GM23338 (cell line): ENCODE measurements around the gene REL. TPM values are rescaled to one million over a fixed set of nuclear protein-coding genes. Genes with fewer than 3 reads are reported as not detected.

Source experiments
- ATAC-seq: fragments of 200-7000 bp; cut with Tn5 transposase; 3 replicates; pipeline ENCODE4 v1.9.1; 2020
- DNase-seq: peaks from one replicate; pipeline ENCODE4 v3.0.0-alpha.2; 2015; ENCODE audit warnings: low spot score
- H2AFZ ChIP-seq: fragments of 200-600 bp; sonication (generic); 2 replicates; pipeline ENCODE4 v1.8.0; 2016; ENCODE audit warnings: antibody characterized with exemption, mild to moderate bottlenecking, moderate library complexity
- H3F3A ChIP-seq: fragments of 200-600 bp; sonication (generic); replicated peaks from 2 replicates; pipeline ENCODE4 v1.8.0; 2017; ENCODE audit warnings: antibody characterized with exemption, mixed run types, low read depth
- H3K27ac ChIP-seq: fragments of 200-600 bp; sonication (generic); 2 replicates; pipeline ENCODE4 v1.6.1; 2016; ENCODE audit warnings: low read depth
- H3K27me3 ChIP-seq: fragments of 200-600 bp; sonication (generic); 2 replicates; pipeline ENCODE4 v1.8.0; 2016; ENCODE audit warnings: mild to moderate bottlenecking, mixed run types, moderate library complexity; ENCODE audit not compliant: insufficient read depth
- H3K36me3 ChIP-seq: fragments of 200-600 bp; sonication (generic); 2 replicates; pipeline ENCODE4 v1.8.0; 2016; ENCODE audit warnings: mild to moderate bottlenecking; ENCODE audit not compliant: insufficient read depth
- H3K4me1 ChIP-seq: fragments of 200-600 bp; sonication (generic); 2 replicates; pipeline ENCODE4 v1.8.0; 2016; ENCODE audit warnings: mild to moderate bottlenecking, moderate library complexity; ENCODE audit not compliant: insufficient read depth
- H3K4me2 ChIP-seq: fragments of 200-600 bp; sonication (generic); 2 replicates; pipeline ENCODE4 v1.7.1; 2017; ENCODE audit warnings: mixed run types
- H3K4me3 ChIP-seq: fragments of 200-600 bp; sonication (generic); 2 replicates; pipeline ENCODE4 v1.6.1; 2016; ENCODE audit warnings: mixed run types
- H3K79me2 ChIP-seq: fragments of 200-600 bp; sonication (generic); replicated peaks from 2 replicates; pipeline ENCODE4 v1.8.0; 2017; ENCODE audit warnings: mild to moderate bottlenecking; ENCODE audit not compliant: insufficient read depth
- H3K9me2 ChIP-seq: fragments of 200-600 bp; sonication (generic); 2 replicates; pipeline ENCODE4 v1.8.0; 2017; ENCODE audit not compliant: insufficient read depth
- H4K20me1 ChIP-seq: fragments of 200-600 bp; sonication (generic); replicated peaks from 2 replicates; pipeline ENCODE4 v1.8.0; 2017; ENCODE audit warnings: mild to moderate bottlenecking; ENCODE audit not compliant: insufficient read depth
- H3K27ac Mint-ChIP-seq: 2 replicates; pipeline ENCODE4 v1.8.0; 2020; ENCODE audit warnings: inconsistent platforms, mild to moderate bottlenecking, moderate library complexity, mixed read lengths
- H3K27me3 Mint-ChIP-seq: 3 replicates; pipeline ENCODE4 v1.8.0; 2022; ENCODE audit warnings: low read depth, mild to moderate bottlenecking, moderate library complexity, mixed read lengths, inconsistent platforms; ENCODE audit not compliant: insufficient read depth, poor library complexity
- H3K36me3 Mint-ChIP-seq: 3 replicates; pipeline ENCODE4 v1.8.0; 2021; ENCODE audit warnings: low read depth, mild to moderate bottlenecking, inconsistent platforms, moderate library complexity, mixed read lengths
- H3K4me1 Mint-ChIP-seq: 3 replicates; pipeline ENCODE4 v1.8.0; 2020; ENCODE audit warnings: mild to moderate bottlenecking, inconsistent platforms, mixed read lengths
- H3K4me3 Mint-ChIP-seq: 3 replicates; pipeline ENCODE4 v1.8.0; 2021; ENCODE audit warnings: moderate library complexity, mild to moderate bottlenecking, inconsistent platforms, mixed read lengths
- H3K9me3 Mint-ChIP-seq: 3 replicates; pipeline ENCODE4 v1.8.0; 2020; ENCODE audit warnings: moderate library complexity, mild to moderate bottlenecking, inconsistent platforms, mixed read lengths
- CREB1 ChIP-seq: fragments of 250-450 bp; sonication (Bioruptor Pico); IDR thresholded peaks from 2 replicates; pipeline ENCODE4 v1.5.0; 2020; ENCODE audit warnings: low read depth, mild to moderate bottlenecking, moderate library complexity
- EZH2phosphoT487 ChIP-seq: fragments of 200-600 bp; sonication (generic); IDR thresholded peaks from one replicate; pipeline ENCODE4 v1.8.1; 2018; ENCODE audit warnings: antibody characterized with exemption; ENCODE audit not compliant: unreplicated experiment
- NANOG ChIP-seq: IDR thresholded peaks from 2 replicates; pipeline ENCODE4 v1.6.1; 2016; ENCODE audit warnings: antibody characterized with exemption, borderline replicate concordance
- STAT1 ChIP-seq: IDR thresholded peaks from one replicate; pipeline ENCODE4 v1.6.1; 2016; ENCODE audit warnings: antibody characterized with exemption; ENCODE audit not compliant: unreplicated experiment
- ZNF114 ChIP-seq: fragments of 250-450 bp; sonication (Bioruptor Pico); IDR thresholded peaks from 2 replicates; pipeline ENCODE4 v1.5.0; 2020; ENCODE audit warnings: mild to moderate bottlenecking, moderate library complexity
- ZNF331 ChIP-seq: fragments of 250-450 bp; sonication (Bioruptor Pico); IDR thresholded peaks from 2 replicates; pipeline ENCODE4 v1.5.0; 2020; ENCODE audit warnings: low read depth, mild to moderate bottlenecking, moderate library complexity
- polyA plus RNA-seq: library from polyadenylated mRNA; unstranded; fragments of >200 nt; fragmentation: Nextera tagmentation; extraction: Ambion mirVana; gene quantifications from 2 replicates; pipeline ENCODE4 v1.2.1, GENCODE V29; 2016
- total RNA-seq: library from RNA; depleted of rRNA; stranded (reverse); fragments of >200 nt; shearing (Covaris generic); gene quantifications from 2 replicates; pipeline ENCODE4 v1.2.3, GENCODE V29; 2014
- TF ChIP-seq, protein P1 (sequence below), 2 experiments: fragments of 200-600 bp in 1 of 2; sonication (generic) in 1 of 2; conservative IDR thresholded peaks; 2 replicates each; pipeline versions ENCODE4 v1.5.1 to v1.6.1; 2016 to 2017; ENCODE audit warnings: antibody characterized with exemption in 2 of 2, low read depth in 2 of 2, mild to moderate bottlenecking in 2 of 2, moderate library complexity in 1 of 2
- TF ChIP-seq, protein P2 (sequence below): IDR thresholded peaks from one replicate; pipeline ENCODE4 v1.6.1; 2018; ENCODE audit warnings: antibody characterized with exemption; ENCODE audit not compliant: unreplicated experiment

REL gene
- total and polyA plus RNA-seq, 2 experiments from 2014 or later = 4.1 to 8.0 TPM

- Mint-ChIP-seq H3K4me3 (peak overlapping the region; percentile 94), H3K4me1 (peaks cover 22% of the 10 kb centered on the region), H3K9me3 (no peaks in the 10 kb centered on the region), H3K36me3 (no peaks in the 10 kb centered on the region), H3K27me3 (peaks cover 12% of the 10 kb centered on the region), H3K27ac (peak overlapping the region; percentile 90)
- Histone ChIP-seq H3K4me3 (peak overlapping the region; percentile 81), H4K20me1 (no peaks in the 10 kb centered on the region), H3K36me3 (no peaks in the 10 kb centered on the region), H3K9me2 (no peaks in the 10 kb centered on the region), H3K4me1 (peaks cover 26% of the 10 kb centered on the region), H3K27ac (peak overlapping the region; percentile 91), H3F3A (no peaks in the 10 kb centered on the region), H3K79me2 (no peaks in the 10 kb centered on the region; the same call in 1 of the 2 replicates), H3K27me3 (peaks cover 31% of the 10 kb centered on the region), H3K4me2 (peak overlapping the region; percentile 83), H2AFZ (peak overlapping the region; percentile 67)
- ATAC-seq = peak; percentile 2; the same call in 2 of the 3 replicates
- no peak for DNase-seq
- TF ChIP-seq, protein P1, sequence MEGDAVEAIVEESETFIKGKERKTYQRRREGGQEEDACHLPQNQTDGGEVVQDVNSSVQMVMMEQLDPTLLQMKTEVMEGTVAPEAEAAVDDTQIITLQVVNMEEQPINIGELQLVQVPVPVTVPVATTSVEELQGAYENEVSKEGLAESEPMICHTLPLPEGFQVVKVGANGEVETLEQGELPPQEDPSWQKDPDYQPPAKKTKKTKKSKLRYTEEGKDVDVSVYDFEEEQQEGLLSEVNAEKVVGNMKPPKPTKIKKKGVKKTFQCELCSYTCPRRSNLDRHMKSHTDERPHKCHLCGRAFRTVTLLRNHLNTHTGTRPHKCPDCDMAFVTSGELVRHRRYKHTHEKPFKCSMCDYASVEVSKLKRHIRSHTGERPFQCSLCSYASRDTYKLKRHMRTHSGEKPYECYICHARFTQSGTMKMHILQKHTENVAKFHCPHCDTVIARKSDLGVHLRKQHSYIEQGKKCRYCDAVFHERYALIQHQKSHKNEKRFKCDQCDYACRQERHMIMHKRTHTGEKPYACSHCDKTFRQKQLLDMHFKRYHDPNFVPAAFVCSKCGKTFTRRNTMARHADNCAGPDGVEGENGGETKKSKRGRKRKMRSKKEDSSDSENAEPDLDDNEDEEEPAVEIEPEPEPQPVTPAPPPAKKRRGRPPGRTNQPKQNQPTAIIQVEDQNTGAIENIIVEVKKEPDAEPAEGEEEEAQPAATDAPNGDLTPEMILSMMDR (conservative IDR thresholded peaks at IDR 0.05; ENCODE audit: low read depth in 2 of 2) = 0 out of 4 replicates have a peak, but pooled peaks of 1 of the 2 experiments have one; percentile 12
- TF ChIP-seq STAT1 (no peak), ZNF114 (no peak), ZNF331 (CRISPR knock-in tag) (no peak)
These were observed 729 bp upstream of the REL start for GRCh38 chr2:60880643-60881046.

DNA sequence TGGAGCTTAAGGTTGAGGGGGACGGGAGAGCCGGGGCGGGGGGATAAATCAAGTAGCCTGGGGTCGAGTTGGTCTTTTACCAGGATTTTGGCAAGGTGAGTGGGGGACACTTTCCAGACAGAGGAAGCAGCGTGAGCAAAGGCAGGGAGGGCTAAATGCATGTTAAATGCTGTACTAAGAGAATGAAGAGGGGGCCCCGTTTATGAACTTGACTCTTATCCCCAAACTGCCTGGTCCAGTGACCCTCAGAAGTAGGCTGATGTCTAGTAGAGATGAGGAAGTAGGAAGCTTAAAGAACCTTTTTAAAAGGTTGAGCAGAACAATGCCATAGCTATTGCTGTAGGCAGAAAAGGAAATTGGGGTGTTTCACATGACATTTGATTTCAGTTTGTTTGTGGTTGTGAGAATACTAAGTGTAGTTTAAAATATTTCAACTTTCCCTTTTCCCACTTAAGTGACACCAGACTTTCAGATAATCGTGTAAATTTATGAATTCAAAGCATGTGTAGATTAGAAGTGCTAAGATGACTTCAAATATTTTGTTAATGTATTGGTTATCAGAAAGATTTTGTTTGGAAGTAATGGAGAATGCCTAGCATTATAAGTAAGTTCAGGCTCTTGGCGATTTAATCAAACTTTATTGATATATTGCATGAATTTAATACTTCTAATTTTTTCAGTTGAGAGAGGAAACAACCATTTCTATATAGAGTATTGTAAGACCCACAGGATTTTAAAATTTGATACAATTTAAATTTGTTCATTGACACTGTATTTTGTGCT lies 1.8 kb downstream of the REL start:
- Histone ChIP-seq H2AFZ (no peak overlapping the region), H3K9me2 (no peaks in the 10 kb centered on the region), H4K20me1 (no peaks in the 10 kb centered on the region; the same call in 1 of the 2 replicates), H3K36me3 (no peaks in the 10 kb centered on the region), H3K27me3 (peaks cover 31% of the 10 kb centered on the region), H3K79me2 (peaks cover 5% of the 10 kb centered on the region; the same call in 1 of the 2 replicates), H3K4me2 (peak overlapping the region; percentile 92), H3F3A (no peaks in the 10 kb centered on the region), H3K27ac (no peak overlapping the region), H3K4me1 (peaks cover 31% of the 10 kb centered on the region), H3K4me3 (peak overlapping the region; percentile 81)
- H3K9me3 Mint-ChIP-seq = no peaks in the 10 kb centered on the region
- no peaks in the 10 kb centered on the region for H3K36me3 Mint-ChIP-seq
- no peak overlapping the region for H3K27ac Mint-ChIP-seq
- peaks cover 25% of the 10 kb centered on the region for H3K4me1 Mint-ChIP-seq
- ATAC-seq (no peak), DNase-seq (peak; percentile 17)
- H3K27me3 Mint-ChIP-seq = peaks cover 12% of the 10 kb centered on the region
- H3K4me3 Mint-ChIP-seq = peak overlapping the region; percentile 94
- TF ChIP-seq ZNF114 = no peak
- TF ChIP-seq EZH2phosphoT487 = no peak
- TF ChIP-seq CREB1 (CRISPR knock-in tag) = no peak
- TF ChIP-seq, protein P1 (conservative IDR thresholded peaks at IDR 0.05; ENCODE audit: low read depth in 2 of 2) = no peak
- TF ChIP-seq, protein P2, sequence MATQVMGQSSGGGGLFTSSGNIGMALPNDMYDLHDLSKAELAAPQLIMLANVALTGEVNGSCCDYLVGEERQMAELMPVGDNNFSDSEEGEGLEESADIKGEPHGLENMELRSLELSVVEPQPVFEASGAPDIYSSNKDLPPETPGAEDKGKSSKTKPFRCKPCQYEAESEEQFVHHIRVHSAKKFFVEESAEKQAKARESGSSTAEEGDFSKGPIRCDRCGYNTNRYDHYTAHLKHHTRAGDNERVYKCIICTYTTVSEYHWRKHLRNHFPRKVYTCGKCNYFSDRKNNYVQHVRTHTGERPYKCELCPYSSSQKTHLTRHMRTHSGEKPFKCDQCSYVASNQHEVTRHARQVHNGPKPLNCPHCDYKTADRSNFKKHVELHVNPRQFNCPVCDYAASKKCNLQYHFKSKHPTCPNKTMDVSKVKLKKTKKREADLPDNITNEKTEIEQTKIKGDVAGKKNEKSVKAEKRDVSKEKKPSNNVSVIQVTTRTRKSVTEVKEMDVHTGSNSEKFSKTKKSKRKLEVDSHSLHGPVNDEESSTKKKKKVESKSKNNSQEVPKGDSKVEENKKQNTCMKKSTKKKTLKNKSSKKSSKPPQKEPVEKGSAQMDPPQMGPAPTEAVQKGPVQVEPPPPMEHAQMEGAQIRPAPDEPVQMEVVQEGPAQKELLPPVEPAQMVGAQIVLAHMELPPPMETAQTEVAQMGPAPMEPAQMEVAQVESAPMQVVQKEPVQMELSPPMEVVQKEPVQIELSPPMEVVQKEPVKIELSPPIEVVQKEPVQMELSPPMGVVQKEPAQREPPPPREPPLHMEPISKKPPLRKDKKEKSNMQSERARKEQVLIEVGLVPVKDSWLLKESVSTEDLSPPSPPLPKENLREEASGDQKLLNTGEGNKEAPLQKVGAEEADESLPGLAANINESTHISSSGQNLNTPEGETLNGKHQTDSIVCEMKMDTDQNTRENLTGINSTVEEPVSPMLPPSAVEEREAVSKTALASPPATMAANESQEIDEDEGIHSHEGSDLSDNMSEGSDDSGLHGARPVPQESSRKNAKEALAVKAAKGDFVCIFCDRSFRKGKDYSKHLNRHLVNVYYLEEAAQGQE = no peak
- no peak for TF ChIP-seq NANOG
